Renal cortical epithelial cell (primary cell): ENCODE data around the gene PRKAG2. TPM values are rescaled to one million over a fixed set of nuclear protein-coding genes. Genes with fewer than 3 reads are reported as not detected.

ENCODE experiments used
- DNase-seq: peaks from one replicate; pipeline ENCODE4 v3.0.0-alpha.2; 2011; ENCODE audit warnings: low read depth
- total RNA-seq: library from RNA; depleted of rRNA; stranded (reverse); fragments of >200 nt; gene quantifications from 2 replicates; pipeline ENCODE4 v1.2.3, GENCODE V29; 2014

PRKAG2 gene
- total RNA-seq, 1 donor from 2014 or later: 45.0 TPM

GRCh38 chr7:151648429-151648828 lies 228.5 kb downstream of the PRKAG2 start:
- DNase-seq: no peak

- no peak for DNase-seq
These were observed 229.0 kb downstream of the PRKAG2 start for GRCh38 chr7:151647874-151648273.

GRCh38 chr7:151647006-151647405 lies 229.9 kb downstream of the PRKAG2 start:
- DNase-seq: no peak

- DNase-seq: no peak
These were observed 231.6 kb downstream of the PRKAG2 start for GRCh38 chr7:151645311-151645710.

- no peak for DNase-seq
These were observed 232.4 kb downstream of the PRKAG2 start for GRCh38 chr7:151644554-151644953.

GRCh38 chr7:151642746-151643145 lies 234.2 kb downstream of the PRKAG2 start:
- no peak for DNase-seq

GRCh38 chr7:151641587-151641986 lies 235.3 kb downstream of the PRKAG2 start:
- DNase-seq: no peak

- no peak for DNase-seq
These were observed 239.1 kb downstream of the PRKAG2 start for GRCh38 chr7:151637781-151638261.

GRCh38 chr7:151634643-151635042 lies 242.3 kb downstream of the PRKAG2 start:
- DNase-seq: no peak

GRCh38 chr7:151633516-151633812 lies 243.5 kb downstream of the PRKAG2 start:
- DNase-seq: no peak

GRCh38 chr7:151632750-151633515 lies 244.0 kb downstream of the PRKAG2 start:
- no peak for DNase-seq

GRCh38 chr7:151631953-151632749 lies 244.8 kb downstream of the PRKAG2 start:
- no peak for DNase-seq

GRCh38 chr7:151631570-151631952 lies 245.4 kb downstream of the PRKAG2 start:
- DNase-seq: no peak

- DNase-seq: no peak
These were observed 245.9 kb downstream of the PRKAG2 start for GRCh38 chr7:151630851-151631569.

- no peak for DNase-seq
These were observed 246.6 kb downstream of the PRKAG2 start for GRCh38 chr7:151630358-151630757.

GRCh38 chr7:151629713-151630272 lies 247.1 kb downstream of the PRKAG2 start:
- DNase-seq: no peak

GRCh38 chr7:151628846-151629604 lies 247.9 kb downstream of the PRKAG2 start:
- DNase-seq: no peak

GRCh38 chr7:151626422-151627115 lies 250.3 kb downstream of the PRKAG2 start:
- peak; percentile 67 for DNase-seq

- DNase-seq: no peak
These were observed 251.3 kb downstream of the PRKAG2 start for GRCh38 chr7:151625606-151626005.

GRCh38 chr7:151624246-151624928 lies 252.5 kb downstream of the PRKAG2 start:
- no peak for DNase-seq
